Measurements from ENCODE around the gene GATM. TPM values are rescaled to one million over a fixed set of nuclear protein-coding genes. Genes with fewer than 3 reads are reported as not detected.

The GATM gene
- total RNA-seq, 4 donors from 2014 or later, result 159 to 195 (median 172) TPM

GRCh38 chr15:45364271-45364670 lies 14.1 kb downstream of the GATM start:
- TF ChIP-seq POLR2A (IDR thresholded peaks at IDR 0.05), result no peak
- no peak for TF ChIP-seq EP300 (IDR thresholded peaks at IDR 0.05)
- no peak for TF ChIP-seq CTCF (IDR thresholded peaks at IDR 0.05)
- Histone ChIP-seq H3K27me3 (no peaks in the 10 kb centered on the region), H3K27ac (no peak overlapping the region), H3K9me3 (no peaks in the 10 kb centered on the region), H3K4me3 (no peak overlapping the region), H3K36me3 (peaks cover 43% of the 10 kb centered on the region), H3K4me1 (no peaks in the 10 kb centered on the region)
- DNase-seq (ENCODE audit: low spot score in 2 of 2), result no peak
- WGBS, result 86% methylated on average over 1 of the region's 1 CpG

- 56% methylated on average over 3 of the region's 3 CpGs for WGBS
- TF ChIP-seq POLR2A (IDR thresholded peaks at IDR 0.05) (no peak), EP300 (IDR thresholded peaks at IDR 0.05) (no peak), CTCF (IDR thresholded peaks at IDR 0.05) (no peak), POLR2AphosphoS5 (IDR thresholded peaks at IDR 0.05) (no peak)
- DNase-seq (ENCODE audit: low spot score in 2 of 2), result no peak
- Histone ChIP-seq H3K36me3 (peaks cover 47% of the 10 kb centered on the region), H3K9me3 (no peaks in the 10 kb centered on the region), H3K27me3 (no peaks in the 10 kb centered on the region), H3K27ac (no peak overlapping the region), H3K4me3 (no peak overlapping the region), H3K4me1 (no peaks in the 10 kb centered on the region)
Observed at GRCh38 chr15:45363801-45364200, 14.5 kb downstream of the GATM start.

GRCh38 chr15:45363334-45363733 lies 15.0 kb downstream of the GATM start:
- Histone ChIP-seq H3K4me1 (no peaks in the 10 kb centered on the region), H3K4me3 (no peak overlapping the region), H3K27me3 (no peaks in the 10 kb centered on the region), H3K9me3 (no peaks in the 10 kb centered on the region), H3K27ac (no peak overlapping the region), H3K36me3 (peaks cover 48% of the 10 kb centered on the region)
- TF ChIP-seq CTCF (IDR thresholded peaks at IDR 0.05) (no peak), EP300 (IDR thresholded peaks at IDR 0.05) (no peak), POLR2A (IDR thresholded peaks at IDR 0.05) (no peak), POLR2AphosphoS5 (IDR thresholded peaks at IDR 0.05) (no peak)
- 82% methylated on average over 4 of the region's 4 CpGs for WGBS
- DNase-seq (ENCODE audit: low spot score in 2 of 2), result no peak

GRCh38 chr15:45362419-45362818 lies 15.9 kb downstream of the GATM start:
- Histone ChIP-seq H3K27me3 (no peaks in the 10 kb centered on the region), H3K4me1 (no peaks in the 10 kb centered on the region), H3K9me3 (no peaks in the 10 kb centered on the region), H3K36me3 (peaks cover 45% of the 10 kb centered on the region), H3K4me3 (no peak overlapping the region), H3K27ac (no peak overlapping the region)
- no peak for DNase-seq (ENCODE audit: low spot score in 2 of 2)
- TF ChIP-seq EP300 (IDR thresholded peaks at IDR 0.05), result no peak
- TF ChIP-seq POLR2A (IDR thresholded peaks at IDR 0.05), result no peak
- TF ChIP-seq POLR2AphosphoS5 (IDR thresholded peaks at IDR 0.05), result no peak
- no peak for TF ChIP-seq CTCF (IDR thresholded peaks at IDR 0.05)

- 94% methylated on average over 7 of the region's 7 CpGs for WGBS
Observed at GRCh38 chr15:45361878-45362277, 16.5 kb downstream of the GATM start.

More at GRCh38 chr15:45361878-45362277, 16.5 kb downstream of the GATM start:
- Histone ChIP-seq H3K27me3 (no peaks in the 10 kb centered on the region), H3K27ac (no peak overlapping the region), H3K9me3 (no peaks in the 10 kb centered on the region), H3K4me3 (no peak overlapping the region), H3K4me1 (no peaks in the 10 kb centered on the region), H3K36me3 (peaks cover 45% of the 10 kb centered on the region)
- TF ChIP-seq CTCF (IDR thresholded peaks at IDR 0.05) (no peak), EP300 (IDR thresholded peaks at IDR 0.05) (no peak), POLR2A (IDR thresholded peaks at IDR 0.05) (no peak)
- no peak for DNase-seq (ENCODE audit: low spot score in 2 of 2)

Data from suprapubic skin (tissue), 4 donors.